Lung (tissue), 12 donors: Measurements from ENCODE around the gene PDIA2. TPM values are rescaled to one million over a fixed set of nuclear protein-coding genes. Genes with fewer than 3 reads are reported as not detected.
"Not testable (repeated sequence)": the region's sequence is repeated elsewhere in the genome, so short reads cannot be mapped to it uniquely, and the experiment has no call there.

Source experiments
- ATAC-seq: fragments of 200-7000 bp; cut with Tn5 transposase; one replicate; pipeline ENCODE4 v1.9.1; 2020; ENCODE audit warnings: moderate number of reproducible peaks; ENCODE audit not compliant: insufficient read depth, low FRiP score
- DNase-seq, 3 donors: peaks; one replicate each; pipeline ENCODE4 v3.0.0-alpha.2; 2013 to 2017
- H3K27ac ChIP-seq, 2 donors: one replicate each; pipeline ENCODE4 v1.5.1; 2013; ENCODE audit warnings: mild to moderate bottlenecking in 2 of 2, moderate library complexity in 2 of 2, control low read depth in 1 of 2, inconsistent platforms in 1 of 2, low read depth in 1 of 2, low read length in 1 of 2
- H3K27me3 ChIP-seq, 3 donors: one replicate each; pipeline ENCODE4 v1.5.1; 2013; ENCODE audit warnings: low read length in 2 of 3; ENCODE audit not compliant: control insufficient read depth in 3 of 3, insufficient read depth in 3 of 3
- H3K36me3 ChIP-seq, 4 donors: one replicate each; pipeline ENCODE4 v1.5.1; 2013; ENCODE audit warnings: low read length in 4 of 4, mild to moderate bottlenecking in 1 of 4, moderate library complexity in 1 of 4; ENCODE audit not compliant: control insufficient read depth in 4 of 4, insufficient read depth in 4 of 4
- H3K4me1 ChIP-seq, 5 donors: one replicate each; pipeline ENCODE4 v1.5.1; 2013; ENCODE audit warnings: low read length in 5 of 5, mild to moderate bottlenecking in 2 of 5, moderate library complexity in 1 of 5; ENCODE audit not compliant: control insufficient read depth in 5 of 5, insufficient read depth in 5 of 5
- H3K4me3 ChIP-seq: one replicate; pipeline ENCODE4 v1.5.1; 2013; ENCODE audit warnings: mild to moderate bottlenecking, control low read depth, moderate library complexity
- H3K9ac ChIP-seq, 2 donors: one replicate each; pipeline ENCODE4 v1.5.1; 2013; ENCODE audit warnings: low read length in 2 of 2, control low read depth in 1 of 2; ENCODE audit not compliant: insufficient read depth in 1 of 2
- H3K9me3 ChIP-seq, 4 donors: one replicate each; pipeline ENCODE4 v1.5.1; 2013; ENCODE audit warnings: low read length in 3 of 4, mild to moderate bottlenecking in 1 of 4, moderate library complexity in 1 of 4; ENCODE audit not compliant: control insufficient read depth in 4 of 4, insufficient read depth in 3 of 4
- CTCF ChIP-seq: IDR thresholded peaks from 2 replicates; pipeline ENCODE4 v1.5.1; 2012; ENCODE audit warnings: mild to moderate bottlenecking; ENCODE audit errors: control extremely low read depth, extremely low read depth
- WGBS, 2 donors: extraction: QIAGEN DNeasy Blood & Tissue Kit; methylation state at CpG; one replicate each; pipeline ENCODE4 v1.1.7; 2013; 5-methylcytosine and 5-hydroxymethylcytosine counted together
- polyA plus RNA-seq, 2 donors: library from polyadenylated mRNA; stranded (reverse); fragments of 200-250 nt; gene quantifications; one replicate each; pipeline ENCODE4 v1.2.1, GENCODE V29; 2013
- total RNA-seq, 2 donors: library from RNA; depleted of rRNA in 1 of 2; stranded (reverse); fragments of >200 nt in 1 of 2; gene quantifications; one replicate each; pipeline ENCODE4 v1.2.1, GENCODE V29; 2014 to 2021
- donor health status: control.
- donor health status: control.
- donor health status: Bipolar disorder and iron deficiency.
- donor health status: healthy.
- donor health status: DM: yes; HTN: yes; CAD: no.

PDIA2 gene
- total and polyA plus RNA-seq, 4 donors = 0.19 to 0.65 (median 0.24) TPM

- TF ChIP-seq CTCF = no peak
- DNase-seq (no peak), ATAC-seq (no peak)
- Histone ChIP-seq H3K27ac (no peak overlapping the region), H3K4me3 (no peak overlapping the region), H3K9me3 (no peaks in the 10 kb centered on the region), H3K27me3 (no peaks in the 10 kb centered on the region), H3K36me3 (peaks cover 0 to 37% (median 9%) of the 10 kb centered on the region in 4 donors), H3K4me1 (peaks cover 0 to 5% (median 0%) of the 10 kb centered on the region in 5 donors), H3K9ac (no peak overlapping the region)
- 70 to 74% methylated on average over 12 of the region's 12 CpGs for WGBS, 2 donors
These were observed 17.3 kb upstream of the PDIA2 start for GRCh38 chr16:265711-266110.

GRCh38 chr16:266258-267164, 16.5 kb upstream of the PDIA2 start:
- DNase-seq = no peak

GRCh38 chr16:267562-267961, 15.4 kb upstream of the PDIA2 start:
- not testable (repeated sequence) for DNase-seq, H3K9me3 ChIP-seq, H3K27me3 ChIP-seq, H3K4me1 ChIP-seq, H3K4me3 ChIP-seq, H3K9ac ChIP-seq, H3K27ac ChIP-seq, ATAC-seq
- WGBS, 2 donors = 86 to 88% methylated on average over 17 of the region's 17 CpGs
- peaks cover 0 to 19% (median 9%) of the 10 kb centered on the region in 4 donors for H3K36me3 ChIP-seq

More at GRCh38 chr16:266258-267164, 16.5 kb upstream of the PDIA2 start:
- Histone ChIP-seq H3K36me3 (peaks cover 0 to 29% (median 9%) of the 10 kb centered on the region in 4 donors), H3K27me3 (no peaks in the 10 kb centered on the region), H3K4me1 (peaks cover 0 to 5% (median 0%) of the 10 kb centered on the region in 5 donors), H3K9me3 (no peaks in the 10 kb centered on the region), H3K4me3 (no peak overlapping the region), H3K27ac (no peak overlapping the region), H3K9ac (no peak overlapping the region)
- WGBS, 2 donors = 78 to 88% methylated on average over 24 to 25 of the region's 25 CpGs
- no peak for ATAC-seq
- no peak for TF ChIP-seq CTCF
